Measurements from ENCODE around the gene PLCXD3.
A peak's percentile ranks its signal among the peaks of the same experiment; 100 is the strongest.

PLCXD3 gene, protein sequence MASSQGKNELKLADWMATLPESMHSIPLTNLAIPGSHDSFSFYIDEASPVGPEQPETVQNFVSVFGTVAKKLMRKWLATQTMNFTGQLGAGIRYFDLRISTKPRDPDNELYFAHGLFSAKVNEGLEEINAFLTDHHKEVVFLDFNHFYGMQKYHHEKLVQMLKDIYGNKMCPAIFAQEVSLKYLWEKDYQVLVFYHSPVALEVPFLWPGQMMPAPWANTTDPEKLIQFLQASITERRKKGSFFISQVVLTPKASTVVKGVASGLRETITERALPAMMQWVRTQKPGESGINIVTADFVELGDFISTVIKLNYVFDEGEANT

DNA sequence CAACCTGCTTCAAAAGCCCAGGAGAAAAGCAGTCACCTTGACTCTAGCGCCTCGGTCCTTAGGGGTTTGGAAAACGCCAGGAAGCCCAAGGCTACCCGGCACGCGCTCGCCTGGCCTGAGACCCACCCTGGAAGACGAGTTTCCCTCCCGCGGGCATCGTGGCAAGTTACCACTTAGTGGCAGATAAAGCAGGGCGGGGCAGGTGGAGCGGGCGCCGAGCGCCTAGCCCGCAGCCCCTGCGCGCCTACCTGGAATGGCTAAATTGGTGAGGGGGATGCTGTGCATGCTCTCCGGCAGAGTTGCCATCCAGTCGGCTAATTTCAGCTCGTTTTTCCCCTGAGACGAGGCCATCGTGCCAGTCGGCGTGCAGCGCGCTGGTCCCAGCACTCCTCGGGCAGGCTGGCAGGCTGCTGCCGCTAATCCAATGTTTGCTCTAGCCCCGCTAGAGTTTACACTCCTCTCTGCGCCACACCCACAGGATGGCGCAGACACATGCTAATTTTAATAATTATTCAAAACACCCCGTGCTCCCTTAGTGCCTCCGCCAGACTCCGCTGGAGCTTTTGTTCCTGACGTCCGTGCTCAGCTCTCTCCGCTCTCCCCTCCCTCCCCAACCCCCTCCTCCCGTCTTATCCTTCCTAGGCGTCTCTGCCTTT is at the start of gene PLCXD3:
TSS of gene PLCXD3 (minus strand) at position 426 of the 656 bp plus-strand sequence. CDS start at position 351, 75 bp downstream.
- peak in 6 of 10 donors; percentile 17 to 87 (median 54) for DNase-seq
- intact Hi-C loops (cut with DNase I) = no loop called here

GRCh38 chr5:41559184-41559583 is 48.8 kb upstream of the PLCXD3 start:
- intact Hi-C loops (cut with DNase I) = no loop called here
- DNase-seq = no peak

DNA sequence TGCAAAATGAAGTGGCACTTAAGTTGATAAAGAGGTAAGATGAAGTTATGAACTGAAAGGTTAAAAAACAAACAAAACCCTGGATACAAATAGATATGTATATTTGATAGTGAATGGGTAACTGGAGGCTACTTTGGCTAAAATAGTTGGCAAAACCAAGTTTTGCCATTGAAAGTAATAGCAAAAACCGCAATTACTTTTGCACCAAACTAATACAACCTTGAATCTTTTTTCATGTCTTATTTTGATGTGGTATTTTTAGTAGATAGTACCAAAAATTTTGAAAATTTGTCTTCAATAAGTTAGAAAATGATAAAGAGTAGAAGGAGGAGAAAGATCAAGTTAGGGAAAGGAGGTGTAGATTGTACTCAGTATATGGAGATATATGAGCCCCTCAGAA is 47.9 kb upstream of the PLCXD3 start:
- intact Hi-C loops (cut with DNase I) = no loop called here
- DNase-seq = no peak

- intact Hi-C loops (cut with DNase I) = no loop called here
- DNase-seq = no peak
Measured at GRCh38 chr5:41547991-41548390, 37.6 kb upstream of the PLCXD3 start.

DNA sequence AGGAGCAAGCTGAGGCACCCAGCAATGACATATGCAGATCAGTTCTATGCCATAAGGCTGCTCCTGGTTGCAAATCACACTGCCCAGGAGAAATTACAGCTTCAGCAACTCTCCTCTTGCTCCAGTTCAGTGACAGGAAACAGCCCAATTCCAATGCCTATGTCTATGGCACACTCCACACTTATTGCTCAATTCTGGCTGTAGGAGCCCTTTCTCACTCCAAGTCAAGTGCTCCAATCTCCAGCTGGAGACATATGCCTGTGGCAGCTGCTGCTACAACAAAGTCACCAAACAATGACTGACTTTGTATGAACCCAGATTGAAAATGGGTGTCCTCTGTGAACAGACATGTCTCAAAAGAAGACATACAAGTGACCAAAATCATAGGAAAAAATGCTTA is 31.8 kb upstream of the PLCXD3 start:
- intact Hi-C loops (cut with DNase I) = no loop called here
- no peak for DNase-seq

DNA sequence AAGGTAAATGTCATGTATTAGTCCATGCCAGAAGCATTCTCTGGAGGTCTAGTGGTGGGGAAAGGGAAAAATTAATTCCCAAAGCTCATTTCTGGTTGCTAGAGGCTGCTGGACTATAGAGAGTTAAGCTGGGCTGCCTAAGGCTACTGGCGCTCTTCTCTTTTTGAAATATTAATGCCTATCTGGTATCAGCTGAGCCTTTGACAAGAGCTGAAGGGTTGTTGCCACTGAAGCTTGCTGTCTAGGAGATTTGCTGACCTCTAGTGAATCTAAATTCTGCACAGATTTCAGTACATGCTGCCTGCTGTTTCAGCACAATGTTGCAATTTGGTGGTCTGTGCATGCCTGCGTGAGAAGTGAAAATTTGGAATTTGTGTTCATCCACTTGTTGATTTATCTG is 29.1 kb upstream of the PLCXD3 start:
- no peak for DNase-seq
- intact Hi-C loops (cut with DNase I) = no loop called here

DNA sequence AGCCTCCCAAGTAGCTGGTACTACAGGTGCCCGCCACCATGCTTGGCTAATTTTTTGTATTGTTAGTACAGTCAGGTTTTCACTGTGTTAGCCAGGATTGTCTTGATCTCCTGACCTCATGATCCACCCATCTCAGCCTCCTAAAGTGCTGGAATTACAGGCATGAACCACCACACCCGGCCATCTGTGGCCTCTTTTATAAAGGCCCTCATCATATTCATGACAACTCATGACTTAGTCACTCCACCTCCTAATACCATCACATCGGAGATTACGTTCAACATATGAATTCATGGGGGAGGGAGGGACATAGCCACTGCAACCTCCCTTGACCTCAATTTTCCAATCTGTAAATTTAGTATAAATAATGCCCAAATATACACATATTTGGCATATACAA is 27.2 kb upstream of the PLCXD3 start:
- intact Hi-C loops (cut with DNase I) = no loop called here
- DNase-seq = no peak

DNA sequence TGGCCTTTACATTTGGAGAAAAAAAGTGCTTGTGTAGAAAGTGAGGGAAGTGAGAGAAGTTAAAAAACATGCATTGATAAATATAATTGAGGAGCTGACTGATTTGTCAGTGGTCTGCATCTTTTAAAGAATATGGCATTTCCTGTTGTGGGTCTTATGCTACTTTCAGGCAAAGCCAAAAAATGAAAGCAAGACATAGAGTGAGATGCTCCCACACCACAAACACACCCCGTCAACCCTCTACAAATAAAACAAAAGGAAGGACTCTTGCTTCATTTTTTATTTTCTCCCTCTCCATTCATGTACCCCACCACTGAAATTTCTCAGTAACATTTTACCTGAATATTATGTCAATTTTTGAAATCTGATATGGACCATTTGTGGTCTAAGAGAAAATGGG is 22.1 kb upstream of the PLCXD3 start:
- intact Hi-C loops (cut with DNase I) = no loop called here
- DNase-seq = no peak

DNA sequence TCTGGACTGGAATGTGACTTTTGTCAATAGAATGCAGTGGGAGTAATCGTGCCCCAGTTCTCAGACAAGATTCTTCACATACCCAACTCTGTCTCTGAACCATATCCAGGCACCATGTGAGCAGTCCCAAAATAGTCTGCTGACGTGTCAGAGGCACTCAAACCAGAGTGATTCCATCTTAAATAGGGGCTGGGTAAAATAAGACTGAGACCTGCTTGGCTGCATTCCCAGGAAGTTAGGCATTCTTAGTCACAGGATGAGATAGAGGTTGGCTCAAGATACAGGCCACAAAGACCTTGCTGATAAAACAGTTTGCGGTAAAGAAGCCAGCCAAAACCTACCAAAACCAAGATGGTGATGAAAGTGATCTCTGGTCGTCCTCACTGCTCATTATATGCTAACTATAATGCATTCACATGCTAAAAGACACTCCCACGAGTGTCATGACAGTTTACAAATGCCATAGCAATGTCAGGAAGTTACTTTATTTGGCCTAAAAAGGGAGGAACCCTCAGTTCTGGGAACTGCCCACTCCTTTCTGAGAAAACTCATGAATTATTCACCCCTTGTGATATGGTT is 16.9 kb upstream of the PLCXD3 start:
- intact Hi-C loops (cut with DNase I) = loop anchor here (10.0 kb wide), 1 partner anchor 252 kb away; no protein-coding TSS in a partner anchor
- peak in 2 of 10 donors; percentile 7 to 52 for DNase-seq

DNA sequence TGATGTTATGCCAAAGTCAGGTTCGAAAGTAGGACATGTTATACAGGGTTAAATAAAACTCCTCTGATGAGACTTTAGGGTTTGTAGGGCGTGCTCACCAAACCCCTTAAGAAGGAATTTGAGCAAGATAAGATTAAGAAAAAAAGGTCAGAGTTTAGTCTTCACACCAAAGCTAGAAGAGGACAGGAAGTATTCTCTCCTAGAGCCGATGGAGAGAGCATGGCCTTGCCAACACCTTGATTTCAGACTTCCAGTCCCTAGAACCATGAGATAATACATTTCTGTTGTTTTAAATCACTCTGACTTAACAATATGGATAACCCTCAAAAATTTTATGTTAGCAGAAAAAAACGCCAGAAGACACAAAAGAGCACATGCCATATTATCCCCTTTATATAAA is 16.3 kb upstream of the PLCXD3 start:
- no peak for DNase-seq
- intact Hi-C loops (cut with DNase I) = loop anchor here (10.0 kb wide), 1 partner anchor 252 kb away; no protein-coding TSS in a partner anchor

- intact Hi-C loops (cut with DNase I) = loop anchor here (10.0 kb wide), 1 partner anchor 249 kb away; no protein-coding TSS in a partner anchor
Measured at GRCh38 chr5:41524174-41524573, 13.8 kb upstream of the PLCXD3 start.

DNA sequence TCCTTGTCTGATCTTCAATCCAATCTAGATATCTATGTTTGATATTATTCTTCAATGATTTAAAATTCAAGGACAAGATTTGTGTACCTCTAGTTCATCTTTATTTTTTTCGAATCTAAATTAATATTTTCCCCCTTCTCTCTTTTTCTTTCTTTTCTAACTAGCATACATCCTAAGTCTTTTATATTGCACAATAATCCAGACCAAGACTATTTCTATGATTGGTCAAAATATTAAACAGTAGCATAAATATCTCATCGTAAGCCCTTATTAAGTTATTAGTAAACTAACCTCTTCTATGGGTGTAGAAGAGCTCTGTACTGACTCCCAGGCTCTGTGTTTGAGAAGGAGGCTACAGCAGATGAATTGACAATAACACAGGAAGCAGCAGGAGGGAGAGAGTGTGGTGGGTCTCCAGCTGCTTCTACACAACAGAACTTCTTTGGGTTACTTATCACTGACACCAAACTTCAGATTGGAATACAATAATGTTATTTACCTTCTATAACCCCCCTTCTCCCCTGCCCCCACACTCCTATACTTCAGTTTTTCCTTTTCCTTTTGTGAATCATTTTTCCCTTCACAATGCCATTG is 11.9 kb upstream of the PLCXD3 start:
- DNase-seq = no peak
- intact Hi-C loops (cut with DNase I) = loop anchor here (10.0 kb wide), 1 partner anchor 247 kb away; no protein-coding TSS in a partner anchor

More at GRCh38 chr5:41524174-41524573, 13.8 kb upstream of the PLCXD3 start:
- DNase-seq = no peak

DNA sequence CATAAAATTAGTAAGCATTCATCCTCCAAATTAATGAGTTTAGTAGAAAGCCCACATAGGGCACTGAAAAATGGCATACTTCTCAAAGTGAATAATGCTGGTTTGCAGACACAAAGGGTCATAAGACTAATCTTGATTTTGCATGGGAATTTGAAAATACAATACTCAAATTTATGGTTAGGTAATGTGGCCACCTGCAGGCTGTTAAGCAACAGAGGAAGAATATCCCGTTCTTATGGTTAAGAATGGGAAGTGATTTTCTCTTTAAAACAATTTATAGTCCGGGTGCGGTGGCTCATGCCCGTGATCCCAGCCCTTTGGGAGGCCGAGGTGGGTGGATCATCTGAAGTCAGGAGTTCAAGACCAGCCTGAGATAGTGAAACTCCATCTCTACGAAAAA is 9.4 kb upstream of the PLCXD3 start:
- intact Hi-C loops (cut with DNase I) = loop anchor here (10.0 kb wide), 1 partner anchor 245 kb away; no protein-coding TSS in a partner anchor
- peak in 1 of 10 donors; percentile 78 for DNase-seq

DNA sequence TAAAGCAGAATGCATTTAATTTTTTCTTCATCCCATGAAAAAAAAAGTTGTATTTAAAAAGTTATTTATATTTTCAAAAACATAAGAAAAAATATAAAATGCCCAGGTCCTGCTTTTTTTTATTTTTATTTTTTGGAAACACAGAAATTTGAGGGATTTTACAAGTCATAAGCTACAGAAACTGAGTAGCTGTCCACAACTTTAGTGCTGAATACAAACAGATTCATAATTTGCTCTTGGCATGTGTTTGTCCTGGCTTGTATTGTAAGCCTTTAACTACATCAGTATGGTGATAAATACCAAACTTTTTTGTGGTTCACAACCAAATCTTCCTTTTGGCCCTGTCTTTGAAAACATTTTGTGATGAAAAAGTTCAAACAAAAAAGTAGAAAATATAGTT is 7.5 kb upstream of the PLCXD3 start:
- intact Hi-C loops (cut with DNase I) = no loop called here
- no peak for DNase-seq

GRCh38 chr5:41511241-41511640 is 840 bp upstream of the PLCXD3 start:
- intact Hi-C loops (cut with DNase I) = no loop called here
- DNase-seq = no peak

DNA sequence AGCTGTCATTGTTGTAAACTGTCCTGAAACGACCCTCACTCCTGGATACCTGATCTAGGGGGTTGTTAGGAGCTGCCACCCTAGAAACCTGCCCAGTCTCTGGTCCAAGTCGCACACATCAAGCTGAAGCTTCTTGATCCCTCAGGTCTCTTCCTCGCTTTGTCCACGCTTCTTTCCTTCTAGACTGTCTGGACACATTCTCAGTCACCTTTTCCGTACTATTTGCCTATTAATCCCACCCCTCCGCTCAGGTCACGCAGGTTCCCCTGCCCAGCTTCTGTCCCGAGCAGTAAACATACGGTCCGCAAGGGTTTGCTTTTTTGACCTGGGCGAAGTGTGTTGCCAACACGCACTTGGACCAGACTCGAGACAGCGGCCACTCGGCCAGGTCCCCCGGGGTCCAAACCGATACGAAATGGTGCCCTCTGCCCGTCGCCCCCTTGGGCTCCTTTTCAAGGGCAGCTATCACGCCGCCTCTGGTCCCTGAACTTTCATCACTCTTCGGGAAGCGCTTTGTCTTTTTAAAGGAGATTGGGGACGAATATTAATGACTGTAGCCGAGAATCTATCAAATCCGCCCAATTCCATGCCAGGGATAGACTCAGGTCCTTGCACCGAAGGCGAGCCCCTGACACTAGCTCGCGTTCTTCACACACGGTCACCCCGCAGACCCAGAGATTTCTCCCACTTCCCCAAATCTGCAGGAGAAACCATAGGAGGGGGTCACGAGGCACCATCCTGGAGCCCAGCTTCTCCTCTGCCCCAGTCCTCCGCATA is 814 bp downstream of the PLCXD3 start:
- intact Hi-C loops (cut with DNase I) = no loop called here
- peak in 3 of 10 donors; percentile 47 to 72 (median 67) for DNase-seq

- DNase-seq = no peak
- intact Hi-C loops (cut with DNase I) = no loop called here
Measured at GRCh38 chr5:41508696-41509398, 1.6 kb downstream of the PLCXD3 start.

- DNase-seq = no peak
- intact Hi-C loops (cut with DNase I) = no loop called here
Measured at GRCh38 chr5:41508186-41508585, 2.2 kb downstream of the PLCXD3 start.

- intact Hi-C loops (cut with DNase I) = no loop called here
- no peak for DNase-seq
Measured at GRCh38 chr5:41507501-41507900, 2.9 kb downstream of the PLCXD3 start.

- no peak for DNase-seq
- intact Hi-C loops (cut with DNase I) = no loop called here
Measured at GRCh38 chr5:41503860-41504259, 6.5 kb downstream of the PLCXD3 start.
